T-helper 2 cell (primary cell): ENCODE data around the gene DERL2.

Source experiments
- DNase-seq, 5 experiments: peaks; one replicate each; pipeline versions ENCODE4 v3.0.0 to v3.0.0-alpha.2; 2012 to 2022

The DERL2 gene

GRCh38 chr17:5500589-5501391 lies 14.8 kb upstream of the DERL2 start:
- DNase-seq = peak; percentile 44 to 84 (median 62)

GRCh38 chr17:5500247-5500588 lies 14.2 kb upstream of the DERL2 start:
- DNase-seq = no peak

- DNase-seq = no peak
Measured at GRCh38 chr17:5499476-5500231, 13.7 kb upstream of the DERL2 start.

- no peak for DNase-seq
Measured at GRCh38 chr17:5492970-5493369, 7.0 kb upstream of the DERL2 start.

GRCh38 chr17:5488752-5489151 lies 2.8 kb upstream of the DERL2 start:
- DNase-seq = no peak

- peak; percentile 93 to 100 (median 98) for DNase-seq
Measured at GRCh38 chr17:5486206-5487124, 487 bp upstream of the DERL2 start, which contains the start of gene MIS12. TSS of gene MIS12 (plus strand) at chr17:5486566. CDS start at chr17:5488863, 2,297 bp downstream.

- no peak for DNase-seq
Measured at GRCh38 chr17:5481451-5481850, 4.5 kb downstream of the DERL2 start.

- DNase-seq = no peak
Measured at GRCh38 chr17:5480962-5481361, 5.0 kb downstream of the DERL2 start.

GRCh38 chr17:5478992-5479391 lies 7.0 kb downstream of the DERL2 start:
- no peak for DNase-seq

GRCh38 chr17:5473906-5474305 lies 12.1 kb downstream of the DERL2 start:
- no peak for DNase-seq

GRCh38 chr17:5472511-5472910 lies 13.5 kb downstream of the DERL2 start:
- no peak for DNase-seq

- peak in 1 of 5 experiments; percentile 6 for DNase-seq
Measured at GRCh38 chr17:5468075-5468473, 17.9 kb downstream of the DERL2 start.

GRCh38 chr17:5467416-5467815 lies 18.6 kb downstream of the DERL2 start:
- no peak for DNase-seq

GRCh38 chr17:5466295-5466694 lies 19.7 kb downstream of the DERL2 start:
- no peak for DNase-seq

GRCh38 chr17:5464717-5465507 lies 21.1 kb downstream of the DERL2 start:
- no peak for DNase-seq

- no peak for DNase-seq
Measured at GRCh38 chr17:5446786-5447185, 39.2 kb downstream of the DERL2 start.

GRCh38 chr17:5444209-5444608 lies 41.8 kb downstream of the DERL2 start:
- no peak for DNase-seq

- DNase-seq = no peak
Measured at GRCh38 chr17:5443728-5444127, 42.2 kb downstream of the DERL2 start.

- DNase-seq = no peak
Measured at GRCh38 chr17:5439446-5439764, 46.6 kb downstream of the DERL2 start.

GRCh38 chr17:5438716-5439445 lies 47.1 kb downstream of the DERL2 start, which contains the start of gene C1QBP:
TSS of gene C1QBP (minus strand) at chr17:5439155. CDS start at chr17:5439073, 82 bp downstream.
- peak; percentile 85 to 96 (median 87) for DNase-seq

GRCh38 chr17:5437721-5438317 lies 48.2 kb downstream of the DERL2 start:
- peak in 1 of 5 experiments; percentile 70 for DNase-seq
